ENCODE results near the gene APAF1. TPM values are rescaled to one million over a fixed set of nuclear protein-coding genes. Genes with fewer than 3 reads are reported as not detected.
"Not testable (repeated sequence)": the region's sequence is repeated elsewhere in the genome, so short reads cannot be mapped to it uniquely, and the experiment has no call there.

APAF1 gene
- total and polyA plus RNA-seq, 4 donors = 1.9 to 11.6 (median 6.6) TPM

- 81% methylated on average over 3 of the region's 3 CpGs for WGBS
- Histone ChIP-seq H3K4me3 (ENCODE audit: low read depth in 1 of 3, low read length in 3 of 3) (no peak overlapping the region), H3K36me3 (ENCODE audit: control insufficient read depth in 4 of 4, insufficient read depth in 3 of 4, low read depth in 1 of 4, low read length in 3 of 4) (no peaks in the 10 kb centered on the region), H3K9me3 (ENCODE audit: control insufficient read depth in 4 of 4, low read length in 3 of 4) (no peaks in the 10 kb centered on the region), H3K4me1 (ENCODE audit: control insufficient read depth in 4 of 4, insufficient read depth in 4 of 4, low read length in 3 of 4) (peaks cover 0 to 6% (median 4%) of the 10 kb centered on the region in 4 donors), H3K27me3 (ENCODE audit: control insufficient read depth in 4 of 4, insufficient read depth in 4 of 4, low read length in 3 of 4) (no peaks in the 10 kb centered on the region), H3K27ac (ENCODE audit: low read depth in 1 of 2, low read length in 2 of 2) (no peak overlapping the region), H3K9ac (ENCODE audit: low read depth in 1 of 2, low read length in 2 of 2) (no peak overlapping the region)
- TF ChIP-seq RXRA (IDR thresholded peaks at IDR 0.05) (no peak), TAF1 (conservative IDR thresholded peaks at IDR 0.05) (no peak), NR2F2 (IDR thresholded peaks at IDR 0.05) (no peak), FOXA1 (IDR thresholded peaks at IDR 0.05) (no peak), GABPA (IDR thresholded peaks at IDR 0.05 in 1 of 2, conservative IDR thresholded peaks at IDR 0.05 in 1 of 2) (no peak), RAD21 (IDR thresholded peaks at IDR 0.05) (no peak), YY1 (IDR thresholded peaks at IDR 0.05) (no peak), HNF4A (conservative IDR thresholded peaks at IDR 0.05) (no peak), FOXA2 (IDR thresholded peaks at IDR 0.05) (no peak), CTCF (IDR thresholded peaks at IDR 0.05; ENCODE audit: low read depth, low read length, missing input control) (no peak), SP1 (IDR thresholded peaks at IDR 0.05) (no peak), JUND (IDR thresholded peaks at IDR 0.05) (no peak), MAX (IDR thresholded peaks at IDR 0.05) (no peak), HNF4G (IDR thresholded peaks at IDR 0.05) (no peak), ATF3 (IDR thresholded peaks at IDR 0.05) (no peak), EGR1 (IDR thresholded peaks at IDR 0.05; ENCODE audit: low read depth in 2 of 2) (no peak), REST (IDR thresholded peaks at IDR 0.05) (no peak), ZBTB33 (IDR thresholded peaks at IDR 0.05) (no peak)
- no peak for DNase-seq (ENCODE audit: low spot score)
Measured at GRCh38 chr12:98639491-98639890, 5.6 kb upstream of the APAF1 start.

- H3K9ac ChIP-seq (ENCODE audit: low read depth in 1 of 2, low read length in 2 of 2); H3K36me3 ChIP-seq (ENCODE audit: control insufficient read depth in 4 of 4, insufficient read depth in 3 of 4, low read depth in 1 of 4, low read length in 3 of 4); H3K27ac ChIP-seq (ENCODE audit: low read depth in 1 of 2, low read length in 2 of 2); H3K27me3 ChIP-seq (ENCODE audit: control insufficient read depth in 4 of 4, insufficient read depth in 4 of 4, low read length in 3 of 4); H3K9me3 ChIP-seq (ENCODE audit: control insufficient read depth in 4 of 4, low read length in 3 of 4); DNase-seq (ENCODE audit: low spot score); H3K4me3 ChIP-seq (ENCODE audit: low read depth in 1 of 3, low read length in 3 of 3): not testable (repeated sequence)
- H3K4me1 ChIP-seq (ENCODE audit: control insufficient read depth in 4 of 4, insufficient read depth in 4 of 4, low read length in 3 of 4) = peaks cover 0 to 18% (median 10%) of the 10 kb centered on the region in 4 donors
- WGBS = 96% methylated on average over 5 of the region's 5 CpGs
Measured at GRCh38 chr12:98642801-98643200, 2.3 kb upstream of the APAF1 start.

Data from liver (tissue), 9 donors.